ENCODE results near the gene NTN3.

NTN3 gene

DNA sequence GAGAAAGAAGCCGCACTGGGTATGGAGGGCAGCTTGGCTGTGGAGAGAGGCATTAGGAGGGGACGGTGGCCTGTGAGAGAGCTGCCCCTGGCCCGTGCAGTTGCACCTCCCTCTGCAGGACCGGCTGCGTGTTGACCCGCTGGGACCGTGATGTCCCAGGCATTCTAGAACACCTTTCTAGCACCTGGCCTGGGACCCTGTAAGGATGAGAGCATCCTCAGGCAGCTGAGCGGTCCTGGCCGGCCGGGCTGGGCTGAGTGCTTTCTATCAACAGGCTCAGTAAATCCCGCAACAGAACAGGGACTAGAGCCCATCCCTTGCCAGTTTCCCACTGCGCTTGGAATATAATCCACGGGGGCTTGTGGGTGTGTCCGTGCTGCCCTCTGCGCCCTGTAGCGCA lies 18.5 kb downstream of the NTN3 start:
- H3K4me3 Mint-ChIP-seq: no peak overlapping the region

DNA sequence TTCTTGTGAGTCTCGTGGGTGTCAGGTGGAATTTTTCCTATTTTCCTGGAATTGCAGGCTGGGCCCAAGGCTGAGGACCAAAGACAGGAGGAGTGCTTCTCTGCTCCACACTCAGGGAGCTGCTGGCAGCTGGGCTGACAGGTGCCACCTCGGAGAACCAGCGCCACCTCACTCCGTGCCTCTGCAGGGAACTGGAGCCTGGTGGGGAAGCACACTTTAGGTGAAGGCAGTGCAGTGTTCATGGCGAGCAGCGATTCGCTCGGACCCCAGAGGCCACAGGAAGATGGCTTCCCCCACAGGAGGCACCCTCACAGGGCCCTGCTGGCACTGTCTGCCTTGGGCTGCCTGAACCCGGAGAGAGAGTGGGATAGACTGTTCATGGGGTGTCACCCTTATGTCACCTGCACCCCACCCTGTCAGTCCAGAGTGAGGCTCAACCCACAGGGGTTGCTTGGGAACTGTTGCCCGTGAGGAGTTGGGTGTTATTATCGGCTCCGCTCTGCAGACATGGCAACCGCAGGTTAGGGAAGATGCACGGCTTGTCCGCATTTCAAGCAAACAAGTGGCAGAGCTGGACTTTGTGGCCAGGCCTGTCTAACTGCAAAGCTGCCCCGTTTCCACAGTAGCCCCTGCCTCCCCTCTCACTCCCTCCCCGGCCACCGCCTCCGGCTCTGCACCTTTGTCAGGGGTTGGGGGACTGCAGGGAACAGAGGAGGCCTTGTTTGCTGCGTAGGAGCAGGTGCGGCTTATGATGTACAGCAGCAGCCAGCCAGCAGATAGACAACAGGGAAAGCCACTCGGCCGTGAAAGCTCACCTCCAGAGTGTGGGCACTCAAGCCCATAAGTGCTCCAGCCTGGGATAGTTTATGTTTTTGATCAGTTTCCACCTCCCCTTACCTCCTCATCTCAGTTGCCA lies 19.4 kb downstream of the NTN3 start:
- Mint-ChIP-seq H3K27me3 (no peaks in the 10 kb centered on the region), H3K4me3 (no peak overlapping the region), H3K36me3 (ENCODE audit: insufficient read depth) (peaks cover 2% of the 10 kb centered on the region), H3K9me3 (no peaks in the 10 kb centered on the region), H3K4me1 (peaks cover 13% of the 10 kb centered on the region), H3K27ac (ENCODE audit: low read depth) (no peak overlapping the region)
- ATAC-seq (replicated peaks; ENCODE audit: extremely low read depth, poor library complexity, severe bottlenecking): no peak
- no peak for DNase-seq (ENCODE audit: low spot score in 2 of 2)

More for the DNA sequence above, 18.5 kb downstream of the NTN3 start:
- ATAC-seq (replicated peaks; ENCODE audit: extremely low read depth, poor library complexity, severe bottlenecking): no peak
- peaks cover 2% of the 10 kb centered on the region for H3K36me3 Mint-ChIP-seq (ENCODE audit: insufficient read depth)
- no peaks in the 10 kb centered on the region for H3K9me3 Mint-ChIP-seq
- no peak overlapping the region for H3K27ac Mint-ChIP-seq (ENCODE audit: low read depth)
- H3K4me1 Mint-ChIP-seq: peaks cover 18% of the 10 kb centered on the region
- no peak for DNase-seq (ENCODE audit: low spot score in 2 of 2)
- no peaks in the 10 kb centered on the region for H3K27me3 Mint-ChIP-seq

DNA sequence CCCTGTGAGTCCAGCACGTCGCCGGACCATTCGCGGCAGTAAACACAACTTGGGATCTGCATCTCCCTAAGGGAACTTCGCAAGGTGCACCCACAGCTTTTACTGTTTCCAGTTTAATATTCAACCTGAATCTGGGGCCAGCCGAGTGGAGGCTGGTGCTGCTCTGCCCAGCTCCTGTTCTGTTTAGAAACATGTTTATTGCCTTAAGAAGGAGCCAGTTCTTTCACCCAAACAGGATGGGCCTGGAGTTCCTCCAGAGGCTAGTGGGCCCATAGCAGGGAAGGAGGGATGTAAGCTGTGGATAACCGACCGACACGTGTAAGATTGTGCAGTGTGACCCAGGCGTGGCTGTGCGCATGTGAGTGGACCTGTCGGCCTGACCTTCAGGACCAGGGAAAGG lies 21.2 kb downstream of the NTN3 start:
- no peak for ATAC-seq (replicated peaks; ENCODE audit: extremely low read depth, poor library complexity, severe bottlenecking)
- H3K4me3 Mint-ChIP-seq: no peak overlapping the region

DNA sequence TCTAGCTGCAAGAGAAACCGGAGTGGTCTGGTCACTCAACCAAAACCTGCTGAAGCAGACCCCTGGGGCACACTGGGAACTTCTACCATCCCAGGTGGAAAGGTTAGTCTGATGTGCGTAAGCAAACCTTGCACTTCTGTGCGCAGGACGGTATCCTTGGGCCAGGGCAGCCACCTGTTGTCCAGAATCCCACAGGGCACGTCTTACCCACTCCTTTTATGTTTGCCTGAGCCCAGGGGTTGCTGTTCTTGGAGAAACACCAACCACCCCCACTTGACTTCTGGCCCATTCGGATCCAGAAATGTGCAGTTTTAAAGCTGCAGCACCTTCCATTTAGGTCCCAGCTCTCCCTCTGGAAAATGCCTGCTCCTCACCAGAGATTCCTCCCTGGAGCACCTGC lies 22.5 kb downstream of the NTN3 start:
- Mint-ChIP-seq H3K4me1 (no peaks in the 10 kb centered on the region), H3K27ac (ENCODE audit: low read depth) (no peak overlapping the region), H3K9me3 (no peaks in the 10 kb centered on the region), H3K27me3 (no peaks in the 10 kb centered on the region), H3K4me3 (no peak overlapping the region), H3K36me3 (ENCODE audit: insufficient read depth) (peaks cover 2% of the 10 kb centered on the region)
- DNase-seq (ENCODE audit: low spot score in 2 of 2) (no peak), ATAC-seq (replicated peaks; ENCODE audit: extremely low read depth, poor library complexity, severe bottlenecking) (no peak)

More for the DNA sequence above, 21.2 kb downstream of the NTN3 start:
- peaks cover 2% of the 10 kb centered on the region for H3K36me3 Mint-ChIP-seq (ENCODE audit: insufficient read depth)
- H3K27me3 Mint-ChIP-seq: no peaks in the 10 kb centered on the region
- H3K27ac Mint-ChIP-seq (ENCODE audit: low read depth): no peak overlapping the region
- no peaks in the 10 kb centered on the region for H3K9me3 Mint-ChIP-seq
- no peak for DNase-seq (ENCODE audit: low spot score in 2 of 2)
- peaks cover 5% of the 10 kb centered on the region for H3K4me1 Mint-ChIP-seq

DNA sequence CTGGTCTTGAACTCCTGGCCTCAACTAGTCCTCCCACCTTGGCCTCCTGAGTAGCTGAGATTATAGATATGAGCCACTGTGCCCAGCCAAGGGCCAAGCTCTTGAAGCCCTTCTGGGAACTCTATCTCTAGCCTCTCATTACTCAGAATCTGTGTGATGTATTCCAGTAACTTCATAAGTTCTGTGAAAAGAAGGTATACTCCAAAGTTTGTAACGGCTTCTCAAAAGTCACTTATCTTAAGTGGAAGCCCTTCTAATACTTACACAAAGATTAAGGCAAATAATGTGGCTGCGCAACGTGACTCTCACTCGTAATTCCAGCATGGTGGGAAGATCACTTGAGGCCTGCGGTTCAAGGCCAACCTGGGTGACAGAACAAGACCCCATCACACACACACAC lies 23.5 kb downstream of the NTN3 start:
- no peaks in the 10 kb centered on the region for H3K27me3 Mint-ChIP-seq
- H3K4me1 Mint-ChIP-seq: no peaks in the 10 kb centered on the region
- ATAC-seq (replicated peaks; ENCODE audit: extremely low read depth, poor library complexity, severe bottlenecking): no peak
- no peak overlapping the region for H3K27ac Mint-ChIP-seq (ENCODE audit: low read depth)
- no peak overlapping the region for H3K4me3 Mint-ChIP-seq
- H3K36me3 Mint-ChIP-seq (ENCODE audit: insufficient read depth): peaks cover 3% of the 10 kb centered on the region
- H3K9me3 Mint-ChIP-seq: no peaks in the 10 kb centered on the region
- DNase-seq (ENCODE audit: low spot score in 2 of 2): no peak

DNA sequence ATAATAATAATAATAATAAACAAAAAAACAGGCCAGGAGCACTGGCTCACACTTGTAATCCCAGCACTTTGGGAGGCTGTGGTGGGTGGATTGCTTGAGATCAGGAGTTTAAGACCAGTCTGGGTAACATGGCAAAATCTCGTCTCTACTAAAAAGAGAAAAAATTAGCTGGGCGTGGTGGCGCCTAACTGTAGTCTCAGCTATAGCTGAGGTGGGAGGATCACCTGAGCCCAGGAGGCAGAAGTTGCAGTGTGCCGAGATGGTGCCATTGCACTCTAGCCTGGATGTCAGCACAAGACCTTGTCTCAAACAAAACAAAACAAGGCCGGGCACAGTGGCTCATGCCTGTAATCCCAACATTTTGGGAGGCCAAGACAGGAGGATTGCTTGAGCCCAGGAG lies 23.9 kb downstream of the NTN3 start:
- ATAC-seq (replicated peaks; ENCODE audit: extremely low read depth, poor library complexity, severe bottlenecking) (no peak), DNase-seq (ENCODE audit: low spot score in 2 of 2) (no peak)
- no peak overlapping the region for H3K27ac Mint-ChIP-seq (ENCODE audit: low read depth)
- H3K9me3 Mint-ChIP-seq: no peaks in the 10 kb centered on the region
- H3K36me3 Mint-ChIP-seq (ENCODE audit: insufficient read depth): peaks cover 3% of the 10 kb centered on the region
- H3K27me3 Mint-ChIP-seq: no peaks in the 10 kb centered on the region
- no peak overlapping the region for H3K4me3 Mint-ChIP-seq
- H3K4me1 Mint-ChIP-seq: no peaks in the 10 kb centered on the region

DNA sequence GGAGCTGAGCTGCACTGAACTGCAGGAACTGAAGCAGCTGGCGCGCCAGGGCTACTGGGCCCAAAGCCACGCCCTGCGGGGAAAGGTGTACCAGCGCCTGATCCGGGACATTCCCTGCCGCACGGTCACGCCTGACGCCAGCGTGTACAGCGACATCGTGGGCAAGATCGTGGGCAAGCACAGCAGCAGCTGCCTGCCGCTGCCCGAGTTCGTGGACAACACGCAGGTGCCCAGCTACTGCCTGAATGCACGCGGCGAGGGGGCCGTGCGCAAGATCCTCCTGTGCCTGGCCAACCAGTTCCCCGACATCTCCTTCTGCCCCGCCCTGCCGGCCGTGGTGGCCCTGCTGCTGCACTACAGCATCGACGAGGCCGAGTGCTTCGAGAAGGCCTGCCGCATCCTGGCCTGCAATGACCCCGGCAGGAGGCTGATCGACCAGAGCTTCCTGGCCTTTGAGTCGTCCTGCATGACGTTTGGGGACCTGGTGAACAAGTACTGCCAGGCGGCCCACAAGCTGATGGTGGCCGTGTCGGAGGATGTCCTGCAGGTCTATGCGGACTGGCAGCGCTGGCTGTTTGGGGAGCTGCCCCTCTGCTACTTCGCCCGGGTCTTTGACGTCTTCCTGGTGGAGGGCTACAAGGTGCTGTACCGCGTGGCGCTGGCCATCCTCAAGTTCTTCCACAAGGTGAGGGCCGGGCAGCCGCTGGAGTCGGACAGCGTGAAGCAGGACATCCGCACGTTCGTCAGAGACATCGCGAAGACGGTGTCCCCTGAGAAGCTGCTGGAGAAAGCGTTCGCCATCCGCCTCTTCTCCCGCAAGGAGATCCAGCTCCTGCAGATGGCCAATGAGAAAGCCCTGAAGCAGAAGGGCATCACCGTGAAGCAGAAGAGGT lies 25.4 kb downstream of the NTN3 start:
- DNase-seq (ENCODE audit: low spot score in 2 of 2): no peak
- no peaks in the 10 kb centered on the region for H3K9me3 Mint-ChIP-seq
- peaks cover 3% of the 10 kb centered on the region for H3K36me3 Mint-ChIP-seq (ENCODE audit: insufficient read depth)
- no peaks in the 10 kb centered on the region for H3K4me1 Mint-ChIP-seq
- no peak overlapping the region for H3K27ac Mint-ChIP-seq (ENCODE audit: low read depth)
- H3K4me3 Mint-ChIP-seq: no peak overlapping the region
- no peak for ATAC-seq (replicated peaks; ENCODE audit: extremely low read depth, poor library complexity, severe bottlenecking)
- H3K27me3 Mint-ChIP-seq: no peaks in the 10 kb centered on the region

DNA sequence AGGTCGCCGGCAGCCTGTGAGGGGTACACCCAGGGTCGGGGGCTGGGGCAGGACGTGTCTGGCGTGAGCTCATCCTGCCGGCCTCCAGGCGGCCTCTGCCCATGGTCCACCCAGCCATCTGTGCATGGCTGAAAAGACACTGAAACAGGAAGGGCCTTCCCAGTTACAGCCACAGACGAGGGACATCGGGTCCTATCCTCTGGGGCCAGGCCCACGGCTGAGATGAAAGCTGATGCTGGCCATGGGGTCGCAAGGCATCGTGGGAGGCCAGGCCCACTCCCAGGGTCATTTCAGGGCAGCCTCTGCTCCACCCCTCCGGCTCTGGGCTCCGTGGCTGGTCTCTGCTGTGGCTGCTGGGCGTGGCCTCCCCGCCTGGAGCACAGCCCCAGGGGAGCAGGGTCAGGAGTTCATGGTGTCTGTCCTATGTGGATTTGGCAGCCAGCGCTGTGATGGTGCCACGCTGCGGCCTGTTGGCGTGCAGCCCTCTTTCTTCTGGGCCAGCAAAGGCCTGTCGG lies 26.1 kb downstream of the NTN3 start:
- Mint-ChIP-seq H3K27me3 (no peaks in the 10 kb centered on the region), H3K36me3 (ENCODE audit: insufficient read depth) (peaks cover 4% of the 10 kb centered on the region), H3K27ac (ENCODE audit: low read depth) (peak overlapping the region; percentile 77), H3K4me3 (no peak overlapping the region), H3K9me3 (no peaks in the 10 kb centered on the region), H3K4me1 (no peaks in the 10 kb centered on the region)
- ATAC-seq (replicated peaks; ENCODE audit: extremely low read depth, poor library complexity, severe bottlenecking) (no peak), DNase-seq (ENCODE audit: low spot score in 2 of 2) (no peak)

DNA sequence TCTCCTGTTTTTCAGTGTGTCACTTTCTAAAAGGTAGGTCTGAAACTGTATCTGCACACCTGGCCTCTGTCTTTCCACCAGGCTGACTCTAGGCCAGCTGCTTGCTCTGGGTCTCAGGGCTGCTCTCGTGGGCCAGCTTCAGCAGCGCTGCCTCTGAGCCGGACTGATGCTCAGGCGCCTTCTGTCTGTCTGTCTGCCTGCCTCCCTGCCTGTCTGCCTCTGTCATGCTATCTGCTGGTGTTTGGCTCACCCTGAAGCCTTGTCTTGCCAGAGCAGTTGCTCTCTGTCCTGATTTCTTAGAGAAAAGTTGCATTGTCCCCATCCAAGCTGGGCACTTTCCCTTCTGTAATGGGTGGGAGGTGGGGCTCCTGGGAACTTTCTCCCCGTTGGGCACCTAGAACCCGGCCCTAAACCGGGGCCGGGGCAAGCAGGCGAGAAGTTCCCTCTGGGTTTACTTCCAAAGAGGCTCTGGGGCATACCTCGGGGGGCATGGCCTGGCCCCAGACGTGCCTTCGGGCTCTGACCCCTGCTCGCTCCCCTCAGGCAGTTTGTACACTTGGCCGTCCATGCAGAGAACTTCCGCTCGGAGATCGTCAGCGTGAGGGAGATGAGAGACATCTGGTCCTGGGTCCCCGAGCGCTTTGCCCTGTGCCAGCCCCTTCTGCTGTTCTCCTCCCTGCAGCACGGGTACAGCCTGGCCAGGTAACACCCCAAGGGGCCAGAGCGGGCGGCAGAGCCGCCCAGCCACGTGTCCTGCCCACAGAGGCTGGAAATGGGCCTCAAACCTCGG lies 26.8 kb downstream of the NTN3 start:
- Mint-ChIP-seq H3K4me1 (no peaks in the 10 kb centered on the region), H3K27ac (ENCODE audit: low read depth) (peak overlapping the region; percentile 77), H3K36me3 (ENCODE audit: insufficient read depth) (peaks cover 4% of the 10 kb centered on the region), H3K4me3 (no peak overlapping the region), H3K27me3 (no peaks in the 10 kb centered on the region), H3K9me3 (no peaks in the 10 kb centered on the region)
- DNase-seq (ENCODE audit: low spot score in 2 of 2) (no peak), ATAC-seq (replicated peaks; ENCODE audit: extremely low read depth, poor library complexity, severe bottlenecking) (no peak)

DNA sequence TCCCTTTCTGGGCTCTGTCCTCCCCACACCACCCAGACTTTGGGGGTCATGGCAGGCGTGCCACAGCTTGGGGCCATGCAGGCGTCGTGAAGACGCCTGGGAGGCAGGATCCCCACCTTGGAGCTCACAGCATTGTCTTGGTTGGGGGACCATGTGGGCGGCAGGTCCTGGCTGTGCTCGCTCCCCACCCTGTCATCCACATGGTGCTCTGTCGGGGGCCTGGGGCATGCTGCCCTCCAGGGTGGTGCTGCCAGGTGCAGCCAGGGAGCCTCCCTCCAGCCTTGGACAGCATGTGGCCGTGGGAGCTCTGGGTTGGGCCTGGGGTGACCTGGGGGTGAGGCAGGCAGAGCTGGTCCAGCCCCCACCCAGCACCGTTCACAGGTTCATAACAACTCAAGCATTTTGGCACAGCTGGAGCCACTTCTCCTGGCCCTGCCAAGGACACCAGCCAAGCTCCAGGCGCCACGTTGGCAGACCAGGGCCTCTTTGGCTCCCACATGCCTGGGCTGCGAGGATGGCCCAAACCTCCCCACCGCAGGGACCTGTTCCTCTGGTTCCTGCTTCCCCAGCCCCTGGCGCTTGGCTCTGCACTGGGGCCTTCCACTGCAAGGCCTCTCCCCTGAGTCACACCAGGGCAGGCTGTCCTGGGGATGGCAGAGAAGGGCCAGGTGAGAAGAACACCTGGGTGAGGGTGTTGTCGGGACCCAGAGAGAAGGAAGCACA lies 27.6 kb downstream of the NTN3 start:
- Mint-ChIP-seq H3K27me3 (no peaks in the 10 kb centered on the region), H3K36me3 (ENCODE audit: insufficient read depth) (peaks cover 4% of the 10 kb centered on the region), H3K4me3 (no peak overlapping the region), H3K27ac (ENCODE audit: low read depth) (no peak overlapping the region), H3K4me1 (no peaks in the 10 kb centered on the region), H3K9me3 (no peaks in the 10 kb centered on the region)
- DNase-seq (ENCODE audit: low spot score in 2 of 2): no peak
- ATAC-seq (replicated peaks; ENCODE audit: extremely low read depth, poor library complexity, severe bottlenecking): no peak

DNA sequence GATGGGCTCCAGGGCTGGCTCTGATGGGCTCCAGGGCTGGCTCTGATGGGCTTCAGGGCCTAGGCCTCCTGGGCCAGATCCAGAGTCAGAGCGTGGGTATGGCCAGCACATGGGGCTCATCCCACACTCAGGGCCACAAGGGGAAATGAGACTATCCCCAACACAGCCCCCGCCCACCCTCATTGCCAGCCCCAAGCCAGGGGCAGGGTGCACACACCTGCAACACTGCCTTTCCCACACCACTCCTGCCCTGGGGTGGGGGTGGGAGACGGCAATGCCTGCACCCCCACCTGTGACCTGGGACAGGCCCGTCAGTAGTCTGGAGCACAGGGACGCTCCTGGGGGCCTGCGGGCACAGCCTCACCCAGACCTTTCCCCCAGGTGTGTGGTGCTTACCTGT lies 28.4 kb downstream of the NTN3 start:
- ATAC-seq (replicated peaks; ENCODE audit: extremely low read depth, poor library complexity, severe bottlenecking): no peak
- H3K4me1 Mint-ChIP-seq: no peaks in the 10 kb centered on the region
- H3K36me3 Mint-ChIP-seq (ENCODE audit: insufficient read depth): peaks cover 4% of the 10 kb centered on the region

More for the DNA sequence above, 28.4 kb downstream of the NTN3 start:
- no peaks in the 10 kb centered on the region for H3K27me3 Mint-ChIP-seq
- no peak overlapping the region for H3K4me3 Mint-ChIP-seq
- no peak overlapping the region for H3K27ac Mint-ChIP-seq (ENCODE audit: low read depth)
- no peaks in the 10 kb centered on the region for H3K9me3 Mint-ChIP-seq
- no peak for DNase-seq (ENCODE audit: low spot score in 2 of 2)

All from central memory CD8-positive, alpha-beta T cell (primary cell).